ENCODE results near the gene AQP12B. TPM values are rescaled to one million over a fixed set of nuclear protein-coding genes. Genes with fewer than 3 reads are reported as not detected.

AQP12B gene
- total RNA-seq, 1 experiment from 2014 or later = not detected

- DNase-seq = peak; percentile 61
These were observed 31.5 kb downstream of the AQP12B start for GRCh38 chr2:240651185-240651584.

GRCh38 chr2:240650254-240650965 is 32.3 kb downstream of the AQP12B start:
- no peak for DNase-seq
- H3K4me1 Mint-ChIP-seq (ENCODE audit: low read depth, unreplicated experiment) = peaks cover 9% of the 10 kb centered on the region
- no peak for TF ChIP-seq CTCF (IDR thresholded peaks at IDR 0.05; ENCODE audit: unreplicated experiment)
- H3K9me3 Mint-ChIP-seq (ENCODE audit: low read depth, unreplicated experiment) = peaks cover 7% of the 10 kb centered on the region
- CTCF ChIA-PET = interaction anchor here (0.6 kb wide), 1 partner anchor 10 kb away, joined by 8 read pairs; no protein-coding TSS in a partner anchor
- H3K4me3 Mint-ChIP-seq (ENCODE audit: low read depth, unreplicated experiment) = no peak overlapping the region
- no TSS peak for BruUV-seq (replicated peaks)
- no peak overlapping the region for H3K27ac Mint-ChIP-seq (ENCODE audit: unreplicated experiment)
- no peaks in the 10 kb centered on the region for H3K36me3 Mint-ChIP-seq (ENCODE audit: insufficient read depth, unreplicated experiment)
- H3K27me3 Mint-ChIP-seq (ENCODE audit: unreplicated experiment) = peaks cover 84% of the 10 kb centered on the region
- intact Hi-C loops (cut with micrococcal nuclease; ENCODE audit: unreplicated experiment) = no loop called here

More at GRCh38 chr2:240651185-240651584, 31.5 kb downstream of the AQP12B start:
- no TSS peak for BruUV-seq (replicated peaks)
- intact Hi-C loops (cut with micrococcal nuclease; ENCODE audit: unreplicated experiment) = no loop called here
- Mint-ChIP-seq H3K27me3 (ENCODE audit: unreplicated experiment) (peaks cover 81% of the 10 kb centered on the region), H3K9me3 (ENCODE audit: low read depth, unreplicated experiment) (peaks cover 7% of the 10 kb centered on the region), H3K36me3 (ENCODE audit: insufficient read depth, unreplicated experiment) (no peaks in the 10 kb centered on the region), H3K27ac (ENCODE audit: unreplicated experiment) (no peak overlapping the region), H3K4me3 (ENCODE audit: low read depth, unreplicated experiment) (no peak overlapping the region), H3K4me1 (ENCODE audit: low read depth, unreplicated experiment) (peaks cover 9% of the 10 kb centered on the region)
- CTCF ChIA-PET = interaction anchor here (0.6 kb wide), 1 partner anchor 10 kb away, joined by 8 read pairs; no protein-coding TSS in a partner anchor
- no peak for TF ChIP-seq CTCF (IDR thresholded peaks at IDR 0.05; ENCODE audit: unreplicated experiment)

GRCh38 chr2:240649331-240649730 is 33.4 kb downstream of the AQP12B start:
- H3K9me3 Mint-ChIP-seq (ENCODE audit: low read depth, unreplicated experiment) = peaks cover 7% of the 10 kb centered on the region
- DNase-seq = no peak
- CTCF ChIA-PET = interaction anchor here (0.8 kb wide), 1 partner anchor 62 kb away, joined by 3 read pairs; the partner anchor contains the start of gene CAPN10
- no peaks in the 10 kb centered on the region for H3K36me3 Mint-ChIP-seq (ENCODE audit: insufficient read depth, unreplicated experiment)
- no peak overlapping the region for H3K4me3 Mint-ChIP-seq (ENCODE audit: low read depth, unreplicated experiment)
- no TSS peak for BruUV-seq (replicated peaks)
- TF ChIP-seq CTCF (IDR thresholded peaks at IDR 0.05; ENCODE audit: unreplicated experiment) = no peak
- H3K4me1 Mint-ChIP-seq (ENCODE audit: low read depth, unreplicated experiment) = peaks cover 9% of the 10 kb centered on the region
- peaks cover 84% of the 10 kb centered on the region for H3K27me3 Mint-ChIP-seq (ENCODE audit: unreplicated experiment)
- no peak overlapping the region for H3K27ac Mint-ChIP-seq (ENCODE audit: unreplicated experiment)
- intact Hi-C loops (cut with micrococcal nuclease; ENCODE audit: unreplicated experiment) = no loop called here

- Mint-ChIP-seq H3K4me1 (ENCODE audit: low read depth, unreplicated experiment) (peaks cover 9% of the 10 kb centered on the region), H3K9me3 (ENCODE audit: low read depth, unreplicated experiment) (peaks cover 7% of the 10 kb centered on the region), H3K27ac (ENCODE audit: unreplicated experiment) (no peak overlapping the region), H3K27me3 (ENCODE audit: unreplicated experiment) (peaks cover 86% of the 10 kb centered on the region), H3K36me3 (ENCODE audit: insufficient read depth, unreplicated experiment) (no peaks in the 10 kb centered on the region), H3K4me3 (ENCODE audit: low read depth, unreplicated experiment) (no peak overlapping the region)
- CTCF ChIA-PET = interaction anchor here (0.8 kb wide), 1 partner anchor 62 kb away, joined by 3 read pairs; the partner anchor contains the start of gene CAPN10
- DNase-seq = no peak
- no TSS peak for BruUV-seq (replicated peaks)
- intact Hi-C loops (cut with micrococcal nuclease; ENCODE audit: unreplicated experiment) = no loop called here
- TF ChIP-seq CTCF (IDR thresholded peaks at IDR 0.05; ENCODE audit: unreplicated experiment) = no peak
These were observed 33.9 kb downstream of the AQP12B start for GRCh38 chr2:240648650-240649275.

Measured in Calu3 (cell line).